OCI-LY7 (cell line): ENCODE measurements around the gene DNAH8.

Experiments
- EZH2phosphoT487 ChIP-seq: fragments of 200-600 bp; sonication (generic); IDR thresholded peaks from 2 replicates; pipeline ENCODE4 v1.6.1; 2018; ENCODE audit warnings: low read depth, borderline replicate concordance, mild to moderate bottlenecking, mixed run types, antibody characterized with exemption, low read length, moderate library complexity, mixed read lengths
- TF ChIP-seq, protein P1 (sequence below): fragments of 200-600 bp; sonication (generic); conservative IDR thresholded peaks from 2 replicates; pipeline ENCODE4 v1.5.1; 2014; ENCODE audit warnings: mild to moderate bottlenecking, antibody characterized with exemption, low read length, moderate library complexity, mixed read lengths

DNA sequence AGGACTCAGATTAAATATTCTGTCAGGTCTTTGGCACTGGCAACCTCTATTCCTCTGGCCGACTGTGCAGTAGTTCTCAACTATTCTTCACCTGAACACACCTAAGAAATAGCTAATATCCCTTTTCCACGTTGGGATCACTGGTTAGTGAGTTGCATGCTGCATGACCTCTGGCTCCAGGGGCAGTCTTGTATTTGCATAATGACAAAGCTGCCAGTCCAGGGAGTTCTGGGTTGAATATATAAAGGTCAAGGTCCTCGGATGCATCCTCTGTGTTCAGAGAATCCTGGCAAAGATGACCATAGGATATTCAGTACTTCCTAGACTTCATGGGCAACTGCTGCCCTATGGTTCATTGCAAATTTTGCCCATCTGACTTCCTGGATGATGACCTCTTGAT lies 131.2 kb downstream of the DNAH8 start:
- TF ChIP-seq, protein P1, sequence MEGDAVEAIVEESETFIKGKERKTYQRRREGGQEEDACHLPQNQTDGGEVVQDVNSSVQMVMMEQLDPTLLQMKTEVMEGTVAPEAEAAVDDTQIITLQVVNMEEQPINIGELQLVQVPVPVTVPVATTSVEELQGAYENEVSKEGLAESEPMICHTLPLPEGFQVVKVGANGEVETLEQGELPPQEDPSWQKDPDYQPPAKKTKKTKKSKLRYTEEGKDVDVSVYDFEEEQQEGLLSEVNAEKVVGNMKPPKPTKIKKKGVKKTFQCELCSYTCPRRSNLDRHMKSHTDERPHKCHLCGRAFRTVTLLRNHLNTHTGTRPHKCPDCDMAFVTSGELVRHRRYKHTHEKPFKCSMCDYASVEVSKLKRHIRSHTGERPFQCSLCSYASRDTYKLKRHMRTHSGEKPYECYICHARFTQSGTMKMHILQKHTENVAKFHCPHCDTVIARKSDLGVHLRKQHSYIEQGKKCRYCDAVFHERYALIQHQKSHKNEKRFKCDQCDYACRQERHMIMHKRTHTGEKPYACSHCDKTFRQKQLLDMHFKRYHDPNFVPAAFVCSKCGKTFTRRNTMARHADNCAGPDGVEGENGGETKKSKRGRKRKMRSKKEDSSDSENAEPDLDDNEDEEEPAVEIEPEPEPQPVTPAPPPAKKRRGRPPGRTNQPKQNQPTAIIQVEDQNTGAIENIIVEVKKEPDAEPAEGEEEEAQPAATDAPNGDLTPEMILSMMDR: no peak
- no peak for TF ChIP-seq EZH2phosphoT487
